Measurements from ENCODE around the gene CDH13.

CDH13 gene

DNA sequence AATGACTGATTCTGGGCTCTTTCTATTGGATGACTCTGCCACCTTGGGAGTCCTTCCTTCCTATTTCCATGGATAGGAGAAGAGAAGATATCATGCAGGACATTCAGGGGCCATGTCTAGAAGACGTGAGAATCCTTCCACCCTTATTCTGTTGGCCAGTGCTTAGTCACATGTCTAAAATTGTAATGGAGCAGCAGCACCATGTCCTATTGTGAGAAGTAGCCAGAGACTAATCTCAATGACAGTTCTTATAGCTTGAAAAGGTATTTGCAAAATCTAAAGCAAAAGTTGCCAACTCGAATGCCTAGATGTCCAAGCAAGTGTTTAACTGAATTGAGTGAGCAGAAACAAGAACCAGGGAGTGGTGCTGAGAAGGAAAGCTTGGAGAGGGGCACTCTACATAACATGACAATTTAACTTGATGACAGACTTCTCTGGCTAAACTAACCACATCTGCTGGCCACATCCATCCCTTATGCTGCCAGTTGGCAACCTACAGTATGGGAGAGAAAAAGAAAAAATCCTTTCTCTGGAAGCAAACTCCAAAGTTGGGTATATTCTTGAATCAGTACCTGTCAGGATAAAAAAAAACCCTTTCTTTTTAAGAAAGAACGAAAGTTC is 225.7 kb downstream of the CDH13 start:
- peak overlapping the region; percentile 70 for H3K27ac Mint-ChIP-seq
- peaks cover 28% of the 10 kb centered on the region for H3K4me1 Mint-ChIP-seq
- no peak overlapping the region for H3K4me3 Mint-ChIP-seq
- peaks cover 4% of the 10 kb centered on the region for H3K9me3 Mint-ChIP-seq
- no peak for DNase-seq
- H3K36me3 Mint-ChIP-seq (ENCODE audit: low read depth): peaks cover 1% of the 10 kb centered on the region
- H3K27me3 Mint-ChIP-seq (ENCODE audit: low read depth, poor library complexity): no peaks in the 10 kb centered on the region
- no peak for TF ChIP-seq CTCF (IDR thresholded peaks at IDR 0.05)

GRCh38 chr16:82855471-82855870 is 228.7 kb downstream of the CDH13 start:
- no peak overlapping the region for H3K27ac Mint-ChIP-seq

DNA sequence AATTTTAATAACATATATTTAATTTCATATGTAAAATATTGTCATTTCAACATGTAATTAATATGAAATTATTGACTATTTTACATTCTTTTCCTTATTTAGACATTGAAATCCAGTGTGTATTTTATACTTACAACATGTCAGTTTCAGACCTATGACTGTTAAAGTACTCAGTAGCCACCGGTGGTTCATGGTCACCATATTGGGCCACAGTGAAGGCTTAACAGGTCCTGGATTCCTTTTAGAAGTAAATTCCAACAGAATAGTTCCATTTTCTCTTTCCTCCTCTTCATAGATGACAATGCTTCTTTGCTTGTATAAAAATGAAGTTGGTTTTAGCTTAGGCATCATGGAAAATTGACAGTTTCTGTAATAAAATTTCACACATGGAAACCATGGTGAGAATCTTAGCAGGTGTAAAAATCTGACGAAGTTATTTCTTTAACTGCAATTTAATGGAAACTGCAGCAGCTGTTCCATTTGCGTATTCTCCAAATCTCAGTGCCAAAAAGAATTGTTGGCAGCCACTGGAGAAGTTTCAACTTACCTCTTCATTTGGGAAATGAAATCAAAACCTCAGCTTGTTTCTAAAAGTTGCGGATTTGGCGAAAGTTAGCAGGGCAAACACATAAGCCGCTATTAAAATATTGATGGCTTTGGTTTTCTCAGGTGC is 231.1 kb downstream of the CDH13 start:
- Mint-ChIP-seq H3K27ac (no peak overlapping the region), H3K9me3 (no peaks in the 10 kb centered on the region), H3K4me3 (no peak overlapping the region), H3K27me3 (ENCODE audit: low read depth, poor library complexity) (peaks cover 3% of the 10 kb centered on the region), H3K4me1 (no peaks in the 10 kb centered on the region), H3K36me3 (ENCODE audit: low read depth) (no peaks in the 10 kb centered on the region)
- DNase-seq: no peak
- no peak for TF ChIP-seq CTCF (IDR thresholded peaks at IDR 0.05)

More at GRCh38 chr16:82855471-82855870, 228.7 kb downstream of the CDH13 start:
- H3K27me3 Mint-ChIP-seq (ENCODE audit: low read depth, poor library complexity): no peaks in the 10 kb centered on the region
- peaks cover 13% of the 10 kb centered on the region for H3K4me1 Mint-ChIP-seq
- H3K36me3 Mint-ChIP-seq (ENCODE audit: low read depth): no peaks in the 10 kb centered on the region
- TF ChIP-seq CTCF (IDR thresholded peaks at IDR 0.05): no peak
- DNase-seq: no peak
- no peaks in the 10 kb centered on the region for H3K9me3 Mint-ChIP-seq
- no peak overlapping the region for H3K4me3 Mint-ChIP-seq

DNA sequence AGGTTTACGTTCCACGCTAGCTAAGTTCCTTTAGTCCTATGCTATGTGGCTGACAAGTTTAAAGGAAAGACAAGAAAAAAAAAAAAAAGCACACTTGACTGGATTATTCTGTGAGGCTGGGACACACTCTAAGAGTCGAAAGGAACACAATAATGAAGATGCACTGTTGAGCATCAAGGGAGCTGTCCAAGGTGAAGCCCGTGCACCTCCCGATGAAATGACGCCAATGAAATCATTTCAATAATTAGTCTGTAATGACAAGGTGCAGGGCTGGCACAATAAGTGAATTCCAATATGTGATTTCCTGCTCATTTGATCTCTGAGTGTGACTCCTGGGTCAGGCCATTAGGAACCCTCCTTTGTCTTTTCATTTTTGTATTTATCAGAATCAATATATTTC is 232.9 kb downstream of the CDH13 start:
- H3K9me3 Mint-ChIP-seq: peaks cover 8% of the 10 kb centered on the region
- no peak for TF ChIP-seq CTCF (IDR thresholded peaks at IDR 0.05)
- peaks cover 3% of the 10 kb centered on the region for H3K27me3 Mint-ChIP-seq (ENCODE audit: low read depth, poor library complexity)
- no peaks in the 10 kb centered on the region for H3K36me3 Mint-ChIP-seq (ENCODE audit: low read depth)
- no peaks in the 10 kb centered on the region for H3K4me1 Mint-ChIP-seq
- DNase-seq: no peak
- H3K27ac Mint-ChIP-seq: no peak overlapping the region
- no peak overlapping the region for H3K4me3 Mint-ChIP-seq

GRCh38 chr16:82860071-82860470 is 233.3 kb downstream of the CDH13 start:
- Mint-ChIP-seq H3K9me3 (peaks cover 12% of the 10 kb centered on the region), H3K27ac (no peak overlapping the region), H3K36me3 (ENCODE audit: low read depth) (no peaks in the 10 kb centered on the region), H3K27me3 (ENCODE audit: low read depth, poor library complexity) (peaks cover 3% of the 10 kb centered on the region), H3K4me1 (no peaks in the 10 kb centered on the region), H3K4me3 (no peak overlapping the region)
- TF ChIP-seq CTCF (IDR thresholded peaks at IDR 0.05): no peak
- no peak for DNase-seq

DNA sequence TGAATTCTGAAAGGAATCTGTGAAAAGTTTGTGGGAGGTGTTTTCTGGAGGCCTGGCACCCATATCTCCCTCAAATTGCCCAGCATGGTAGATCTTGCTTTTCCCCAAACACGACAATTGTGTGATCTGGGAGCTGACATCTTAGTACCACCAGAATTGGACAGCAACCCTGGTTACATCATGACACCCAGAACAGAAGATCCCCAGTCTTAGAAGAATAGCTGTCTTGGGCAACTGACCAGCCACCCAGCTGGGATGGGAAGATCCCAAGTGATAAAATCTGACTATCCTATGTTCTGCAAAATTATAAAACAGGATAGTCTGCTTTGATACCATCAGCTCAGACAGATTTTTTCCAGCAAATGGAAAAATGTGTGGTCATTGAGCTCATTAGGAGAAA is 235.3 kb downstream of the CDH13 start:
- peaks cover 30% of the 10 kb centered on the region for H3K9me3 Mint-ChIP-seq
- no peak overlapping the region for H3K4me3 Mint-ChIP-seq
- no peak for TF ChIP-seq CTCF (IDR thresholded peaks at IDR 0.05)
- peaks cover 6% of the 10 kb centered on the region for H3K27me3 Mint-ChIP-seq (ENCODE audit: low read depth, poor library complexity)
- H3K27ac Mint-ChIP-seq: no peak overlapping the region
- H3K36me3 Mint-ChIP-seq (ENCODE audit: low read depth): no peaks in the 10 kb centered on the region
- no peak for DNase-seq
- H3K4me1 Mint-ChIP-seq: no peaks in the 10 kb centered on the region

Data from nephron progenitor cell (in vitro differentiated cells).